HepG2 (cell line): ENCODE data around the gene IL11RA. TPM values are rescaled to one million over a fixed set of nuclear protein-coding genes. Genes with fewer than 3 reads are reported as not detected.

Experiments used
- CBX2 ChIP-seq, 2 experiments: fragments of 200-600 bp in 1 of 2; sonication (generic); formaldehyde crosslinking in 1 of 2; IDR thresholded peaks; 2 replicates each; pipeline versions ENCODE4 v1.7.0 to v1.8.1; 2018 to 2022; ENCODE audit warnings: low read depth in 2 of 2, low read length in 1 of 2, mild to moderate bottlenecking in 1 of 2, missing genetic modification reagents in 1 of 2
- CHCHD3 ChIP-seq: sonication (generic); formaldehyde crosslinking; IDR thresholded peaks from 2 replicates; pipeline ENCODE4 v1.8.0; 2022; ENCODE audit warnings: mild to moderate bottlenecking, missing genetic modification reagents, moderate library complexity
- FOXM1 ChIP-seq: sonication (generic); formaldehyde crosslinking; IDR thresholded peaks from 2 replicates; pipeline ENCODE4 v1.5.0; 2020; ENCODE audit warnings: missing genetic modification reagents
- GTF3A ChIP-seq: sonication (generic); formaldehyde crosslinking; conservative IDR thresholded peaks from 2 replicates; pipeline ENCODE4 v1.4.0; 2020; ENCODE audit warnings: mild to moderate bottlenecking, missing genetic modification reagents
- NFIB ChIP-seq: sonication (generic); formaldehyde crosslinking; IDR thresholded peaks from 2 replicates; pipeline ENCODE4 v1.9.0; 2021; ENCODE audit warnings: missing genetic modification reagents, mild to moderate bottlenecking, borderline replicate concordance
- NFKBIZ ChIP-seq: IDR thresholded peaks from 2 replicates; pipeline ENCODE4 v1.6.1; 2018; ENCODE audit warnings: missing genetic modification reagents, missing compliant biosample characterization
- PCBP2 ChIP-seq: fragments of 200-400 bp; formaldehyde crosslinking; optimal IDR thresholded peaks from 2 replicates; pipeline ENCODE3; 2018; ENCODE audit warnings: low read length, low read depth; ENCODE audit not compliant: poor library complexity, severe bottlenecking
- RAD21 ChIP-seq: fragments of 450-650 bp; formaldehyde crosslinking; IDR thresholded peaks from 2 replicates; pipeline ENCODE4 v1.5.0; 2020; ENCODE audit warnings: mild to moderate bottlenecking
- RAD51 ChIP-seq: fragments of 450-650 bp; IDR thresholded peaks from 2 replicates; pipeline ENCODE4 v1.6.1; 2016; ENCODE audit warnings: borderline replicate concordance
- RBM39 ChIP-seq: fragments of 200-400 bp; formaldehyde crosslinking; IDR thresholded peaks from one replicate; pipeline ENCODE4 v1.6.1; 2018; ENCODE audit warnings: antibody characterized with exemption, mild to moderate bottlenecking, low read depth, low read length; ENCODE audit not compliant: poor library complexity, severe bottlenecking
- SMAD9 ChIP-seq: sonication (generic); formaldehyde crosslinking; IDR thresholded peaks from 2 replicates; pipeline ENCODE4 v1.5.1; 2020; ENCODE audit warnings: mild to moderate bottlenecking, missing genetic modification reagents
- ZC3H13 ChIP-seq: sonication (generic); formaldehyde crosslinking; IDR thresholded peaks from 2 replicates; pipeline ENCODE4 v1.8.1; 2023; ENCODE audit warnings: mild to moderate bottlenecking, missing genetic modification reagents, moderate library complexity
- ZKSCAN1 ChIP-seq: fragments of 150-350 bp; IDR thresholded peaks from 2 replicates; pipeline ENCODE4 v1.6.1; 2014; ENCODE audit warnings: low read length
- ZNF17 ChIP-seq: sonication (generic); formaldehyde crosslinking; IDR thresholded peaks from 2 replicates; pipeline ENCODE4 v1.5.0; 2020; ENCODE audit warnings: mild to moderate bottlenecking, missing genetic modification reagents
- ZNF225 ChIP-seq: sonication (generic); formaldehyde crosslinking; IDR thresholded peaks from 2 replicates; pipeline ENCODE4 v1.4.0; 2020; ENCODE audit warnings: mild to moderate bottlenecking, missing genetic modification reagents
- ZNF326 ChIP-seq: sonication (generic); formaldehyde crosslinking; IDR thresholded peaks from 2 replicates; pipeline ENCODE4 v1.4.0; 2020; ENCODE audit warnings: missing genetic modification reagents, borderline replicate concordance
- ZNF329 ChIP-seq: sonication (generic); formaldehyde crosslinking; IDR thresholded peaks from 2 replicates; pipeline ENCODE4 v1.9.0; 2021; ENCODE audit warnings: low read depth, mild to moderate bottlenecking, missing genetic modification reagents
- ZNF703 ChIP-seq: sonication (generic); formaldehyde crosslinking; IDR thresholded peaks from 2 replicates; pipeline ENCODE4 v1.5.1; 2020; ENCODE audit warnings: missing genetic modification reagents, mild to moderate bottlenecking, moderate library complexity, borderline replicate concordance
- polyA plus RNA-seq, 8 experiments: library from polyadenylated mRNA; depleted of rRNA in 3 of 8; stranded (reverse) in 7 of 8; unstranded in 1 of 8; fragments of >200 nt; fragmentation: Illumina TruSeq in 4 of 8; extraction: Trizol in 4 of 8; gene quantifications; 2 replicates each; pipeline versions ENCODE4 v1.2.1 to v1.2.3, GENCODE V29; 2011 to 2016; ENCODE audit warnings: low read depth in 4 of 8, missing spikeins in 1 of 8, mixed read lengths in 1 of 8; ENCODE audit not compliant: insufficient read depth in 1 of 8
- total RNA-seq, 5 experiments: library from RNA; depleted of rRNA; stranded (reverse); fragments of >200 nt; fragmentation: Illumina TruSeq; extraction: Trizol; gene quantifications; 2 replicates each; pipeline ENCODE4 v1.2.3, GENCODE V29; 2016; ENCODE audit warnings: low read depth in 1 of 5
- TF ChIP-seq, protein P1 (sequence below): sonication (generic); formaldehyde crosslinking; IDR thresholded peaks from 2 replicates; pipeline ENCODE4 v1.5.0; 2020; ENCODE audit warnings: missing genetic modification reagents, mild to moderate bottlenecking, borderline replicate concordance
- TF ChIP-seq, protein P2 (sequence below): IDR thresholded peaks from 2 replicates; pipeline ENCODE4 v1.6.1; 2016; ENCODE audit warnings: low read depth
- TF ChIP-seq, protein P3 (sequence below): sonication (generic); formaldehyde crosslinking; IDR thresholded peaks from 2 replicates; pipeline ENCODE4 v1.5.1; 2020; ENCODE audit warnings: missing genetic modification reagents, mild to moderate bottlenecking, borderline replicate concordance
- TF ChIP-seq, protein P4 (sequence below): fragments of 450-650 bp; IDR thresholded peaks from 2 replicates; pipeline ENCODE4 v1.6.1; 2016
- TF ChIP-seq, protein P5 (sequence below): IDR thresholded peaks from 2 replicates; pipeline ENCODE4 v1.6.1; 2016; ENCODE audit warnings: mild to moderate bottlenecking
- TF ChIP-seq, protein P6 (sequence below): sonication (generic); formaldehyde crosslinking; IDR thresholded peaks from 2 replicates; pipeline ENCODE4 v1.8.1; 2023; ENCODE audit warnings: mild to moderate bottlenecking, missing genetic modification reagents

IL11RA gene
- total and polyA plus RNA-seq, 2 of the 13 experiments (the other 11 are each of a cell fraction or from before 2014, with no cell fraction given) = 2.0 to 4.2 TPM

DNA sequence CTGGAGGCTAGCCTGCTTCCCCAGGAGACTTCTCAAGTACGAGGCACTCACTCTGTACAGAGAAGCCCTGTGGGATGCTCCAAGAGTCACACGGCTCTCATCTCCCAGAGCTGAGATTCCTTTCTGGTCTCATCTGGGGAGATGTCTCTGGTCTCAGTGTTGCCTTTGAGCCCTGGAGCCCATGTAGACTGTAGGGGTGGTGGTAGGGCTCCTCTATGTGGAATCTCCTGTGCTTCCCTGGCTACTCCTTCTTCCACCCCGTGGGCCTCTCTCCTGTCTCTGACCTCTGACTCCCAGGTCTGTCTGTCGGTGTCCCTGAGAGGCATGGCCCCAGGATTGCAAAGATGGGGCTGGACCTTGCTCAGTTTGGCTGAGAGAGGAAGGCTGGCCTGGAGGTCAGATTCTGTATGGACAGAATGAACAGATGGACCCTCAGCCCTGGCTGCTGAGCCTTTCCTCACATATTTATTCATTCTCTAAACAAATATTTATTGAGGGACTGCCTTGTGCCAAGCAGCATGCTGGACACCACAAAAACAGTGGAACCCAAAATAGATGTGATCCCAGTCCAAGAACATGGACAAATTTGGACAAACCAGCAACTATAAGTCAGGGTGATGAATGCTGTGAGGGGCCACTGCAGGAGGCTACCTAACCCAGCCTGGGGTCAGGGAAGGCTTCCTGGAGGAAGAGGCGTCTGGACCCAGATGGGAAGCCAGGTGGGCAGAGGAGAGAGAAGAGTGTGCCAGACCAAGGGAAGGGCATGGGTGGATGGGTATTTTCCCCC is 36.5 kb downstream of the IL11RA start (continued):
- TF ChIP-seq, protein P1, sequence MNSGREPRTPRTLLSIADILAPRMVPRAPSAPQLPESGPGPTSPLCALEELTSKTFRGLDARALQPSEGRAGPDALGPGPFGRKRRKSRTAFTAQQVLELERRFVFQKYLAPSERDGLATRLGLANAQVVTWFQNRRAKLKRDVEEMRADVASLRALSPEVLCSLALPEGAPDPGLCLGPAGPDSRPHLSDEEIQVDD (CRISPR knock-in tag) = no peak
- TF ChIP-seq ZNF225 (no peak), GTF3A (no peak), ZC3H13 (CRISPR knock-in tag) (no peak), CBX2 (IDR thresholded peaks at IDR 0.05; ENCODE audit: low read depth, low read length) (no peak), CBX2 (CRISPR knock-in tag; IDR thresholded peaks at IDR 0.05; ENCODE audit: low read depth) (no peak), NFIB (CRISPR knock-in tag) (no peak), ZNF326 (CRISPR knock-in tag) (no peak), ZKSCAN1 (no peak), ZNF703 (no peak), RAD51 (no peak), CHCHD3 (no peak), ZNF329 (CRISPR knock-in tag) (no peak), ZNF17 (CRISPR knock-in tag) (no peak), NFKBIZ (CRISPR knock-in tag) (no peak), SMAD9 (CRISPR knock-in tag) (no peak), FOXM1 (no peak), RBM39 (no peak), PCBP2 (no peak), RAD21 (CRISPR knock-in tag) (no peak)
- TF ChIP-seq, protein P2, sequence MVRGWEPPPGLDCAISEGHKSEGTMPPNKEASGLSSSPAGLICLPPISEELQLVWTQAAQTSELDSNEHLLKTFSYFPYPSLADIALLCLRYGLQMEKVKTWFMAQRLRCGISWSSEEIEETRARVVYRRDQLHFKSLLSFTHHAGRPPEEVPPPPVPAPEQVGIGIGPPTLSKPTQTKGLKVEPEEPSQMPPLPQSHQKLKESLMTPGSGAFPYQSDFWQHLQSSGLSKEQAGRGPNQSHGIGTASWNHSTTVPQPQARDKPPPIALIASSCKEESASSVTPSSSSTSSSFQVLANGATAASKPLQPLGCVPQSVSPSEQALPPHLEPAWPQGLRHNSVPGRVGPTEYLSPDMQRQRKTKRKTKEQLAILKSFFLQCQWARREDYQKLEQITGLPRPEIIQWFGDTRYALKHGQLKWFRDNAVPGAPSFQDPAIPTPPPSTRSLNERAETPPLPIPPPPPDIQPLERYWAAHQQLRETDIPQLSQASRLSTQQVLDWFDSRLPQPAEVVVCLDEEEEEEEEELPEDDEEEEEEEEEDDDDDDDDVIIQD (CRISPR knock-in tag) = 0 out of 2 replicates have a peak, but pooled peaks have one; percentile 13
- TF ChIP-seq, protein P3, sequence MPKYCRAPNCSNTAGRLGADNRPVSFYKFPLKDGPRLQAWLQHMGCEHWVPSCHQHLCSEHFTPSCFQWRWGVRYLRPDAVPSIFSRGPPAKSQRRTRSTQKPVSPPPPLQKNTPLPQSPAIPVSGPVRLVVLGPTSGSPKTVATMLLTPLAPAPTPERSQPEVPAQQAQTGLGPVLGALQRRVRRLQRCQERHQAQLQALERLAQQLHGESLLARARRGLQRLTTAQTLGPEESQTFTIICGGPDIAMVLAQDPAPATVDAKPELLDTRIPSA = no peak
- TF ChIP-seq, protein P4, sequence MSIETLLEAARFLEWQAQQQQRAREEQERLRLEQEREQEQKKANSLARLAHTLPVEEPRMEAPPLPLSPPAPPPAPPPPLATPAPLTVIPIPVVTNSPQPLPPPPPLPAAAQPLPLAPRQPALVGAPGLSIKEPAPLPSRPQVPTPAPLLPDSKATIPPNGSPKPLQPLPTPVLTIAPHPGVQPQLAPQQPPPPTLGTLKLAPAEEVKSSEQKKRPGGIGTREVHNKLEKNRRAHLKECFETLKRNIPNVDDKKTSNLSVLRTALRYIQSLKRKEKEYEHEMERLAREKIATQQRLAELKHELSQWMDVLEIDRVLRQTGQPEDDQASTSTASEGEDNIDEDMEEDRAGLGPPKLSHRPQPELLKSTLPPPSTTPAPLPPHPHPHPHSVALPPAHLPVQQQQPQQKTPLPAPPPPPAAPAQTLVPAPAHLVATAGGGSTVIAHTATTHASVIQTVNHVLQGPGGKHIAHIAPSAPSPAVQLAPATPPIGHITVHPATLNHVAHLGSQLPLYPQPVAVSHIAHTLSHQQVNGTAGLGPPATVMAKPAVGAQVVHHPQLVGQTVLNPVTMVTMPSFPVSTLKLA = no peak
- TF ChIP-seq, protein P5, sequence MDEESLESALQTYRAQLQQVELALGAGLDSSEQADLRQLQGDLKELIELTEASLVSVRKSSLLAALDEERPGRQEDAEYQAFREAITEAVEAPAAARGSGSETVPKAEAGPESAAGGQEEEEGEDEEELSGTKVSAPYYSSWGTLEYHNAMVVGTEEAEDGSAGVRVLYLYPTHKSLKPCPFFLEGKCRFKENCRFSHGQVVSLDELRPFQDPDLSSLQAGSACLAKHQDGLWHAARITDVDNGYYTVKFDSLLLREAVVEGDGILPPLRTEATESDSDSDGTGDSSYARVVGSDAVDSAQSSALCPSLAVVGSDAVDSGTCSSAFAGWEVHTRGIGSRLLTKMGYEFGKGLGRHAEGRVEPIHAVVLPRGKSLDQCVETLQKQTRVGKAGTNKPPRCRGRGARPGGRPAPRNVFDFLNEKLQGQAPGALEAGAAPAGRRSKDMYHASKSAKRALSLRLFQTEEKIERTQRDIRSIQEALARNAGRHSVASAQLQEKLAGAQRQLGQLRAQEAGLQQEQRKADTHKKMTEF = peak; percentile 57
- TF ChIP-seq, protein P6, sequence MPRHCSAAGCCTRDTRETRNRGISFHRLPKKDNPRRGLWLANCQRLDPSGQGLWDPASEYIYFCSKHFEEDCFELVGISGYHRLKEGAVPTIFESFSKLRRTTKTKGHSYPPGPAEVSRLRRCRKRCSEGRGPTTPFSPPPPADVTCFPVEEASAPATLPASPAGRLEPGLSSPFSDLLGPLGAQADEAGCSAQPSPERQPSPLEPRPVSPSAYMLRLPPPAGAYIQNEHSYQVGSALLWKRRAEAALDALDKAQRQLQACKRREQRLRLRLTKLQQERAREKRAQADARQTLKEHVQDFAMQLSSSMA = no peak; the same call in 1 of the 2 replicates
